ENCODE measurements around the gene ACOT7.

GRCh38 chr1:6307099-6307498, 86.5 kb downstream of the ACOT7 start:
- no peak for TF ChIP-seq SIN3A (IDR thresholded peaks at IDR 0.05; ENCODE audit: borderline replicate concordance, insufficient read depth, low read depth, low read length)
- TF ChIP-seq CTCF (IDR thresholded peaks at IDR 0.05) = no peak
- no peak for TF ChIP-seq POLR2AphosphoS5 (IDR thresholded peaks at IDR 0.05; ENCODE audit: low read depth, low read length)
- TF ChIP-seq TCF7L2 (IDR thresholded peaks at IDR 0.05; ENCODE audit: low read depth, low read length) = no peak
- TF ChIP-seq REST (IDR thresholded peaks at IDR 0.05; ENCODE audit: insufficient read depth in 1 of 2, low read depth in 2 of 2, low read length in 1 of 2) = no peak

Measured in Panc1 (cell line).